GM19099 (cell line): ENCODE data around the gene OLFM2.

ENCODE experiments used
- POLR2A ChIP-seq: IDR thresholded peaks from 3 replicates; pipeline ENCODE4 v1.6.1; 2011; ENCODE audit warnings: low read depth; ENCODE audit not compliant: insufficient read length; ENCODE audit errors: extremely low read depth

OLFM2 gene

GRCh38 chr19:9862938-9863337 lies 73.4 kb downstream of the OLFM2 start:
- TF ChIP-seq POLR2A = no peak

- TF ChIP-seq POLR2A = no peak
Measured at GRCh38 chr19:9861503-9861902, 74.8 kb downstream of the OLFM2 start.

GRCh38 chr19:9860407-9860806 lies 75.9 kb downstream of the OLFM2 start:
- no peak for TF ChIP-seq POLR2A

GRCh38 chr19:9858766-9859165 lies 77.5 kb downstream of the OLFM2 start:
- no peak for TF ChIP-seq POLR2A

- TF ChIP-seq POLR2A = no peak
Measured at GRCh38 chr19:9857920-9858746, 78.2 kb downstream of the OLFM2 start.

GRCh38 chr19:9857076-9857721 lies 79.1 kb downstream of the OLFM2 start:
- TF ChIP-seq POLR2A = no peak

- no peak for TF ChIP-seq POLR2A
Measured at GRCh38 chr19:9856609-9857008, 79.7 kb downstream of the OLFM2 start.

GRCh38 chr19:9854282-9854846 lies 82.0 kb downstream of the OLFM2 start:
- TF ChIP-seq POLR2A = no peak

GRCh38 chr19:9850235-9850959 lies 85.9 kb downstream of the OLFM2 start:
- TF ChIP-seq POLR2A = no peak

- no peak for TF ChIP-seq POLR2A
Measured at GRCh38 chr19:9849791-9850190, 86.5 kb downstream of the OLFM2 start.

- no peak for TF ChIP-seq POLR2A
Measured at GRCh38 chr19:9848762-9849161, 87.6 kb downstream of the OLFM2 start.

- TF ChIP-seq POLR2A = no peak
Measured at GRCh38 chr19:9848060-9848459, 88.3 kb downstream of the OLFM2 start.

GRCh38 chr19:9847087-9847671 lies 89.1 kb downstream of the OLFM2 start:
- TF ChIP-seq POLR2A = no peak

- no peak for TF ChIP-seq POLR2A
Measured at GRCh38 chr19:9842834-9843625, 93.3 kb downstream of the OLFM2 start.
